Ascending aorta (tissue), 2 donors: ENCODE measurements around the gene PNKD. TPM values are rescaled to one million over a fixed set of nuclear protein-coding genes. Genes with fewer than 3 reads are reported as not detected.
A peak's percentile ranks its signal among the peaks of the same experiment; 100 is the strongest.

Source experiments
- DNase-seq, 2 donors: peaks; one replicate each; pipeline ENCODE4 v3.0.0-alpha.2; 2019; ENCODE audit warnings: low spot score in 2 of 2
- H3K27ac ChIP-seq, 2 donors: fragments of 200-600 bp; sonication (generic); one replicate each; pipeline ENCODE4 v1.5.1; 2016 to 2017; ENCODE audit warnings: mild to moderate bottlenecking in 1 of 2
- H3K27me3 ChIP-seq: fragments of 200-600 bp; sonication (generic); one replicate; pipeline ENCODE4 v1.5.1; 2017
- H3K36me3 ChIP-seq, 2 donors: fragments of 200-600 bp; sonication (generic); one replicate each; pipeline ENCODE4 v1.5.1; 2016
- H3K4me1 ChIP-seq, 2 donors: fragments of 200-600 bp; sonication (generic); one replicate each; pipeline ENCODE4 v1.5.1; 2016 to 2017; ENCODE audit warnings: mild to moderate bottlenecking in 1 of 2
- H3K4me3 ChIP-seq, 2 donors: fragments of 200-600 bp; sonication (generic); one replicate each; pipeline ENCODE4 v1.5.1; 2016 to 2017; ENCODE audit warnings: mild to moderate bottlenecking in 1 of 2
- H3K9me3 ChIP-seq, 2 donors: fragments of 200-600 bp; sonication (generic); one replicate each; pipeline ENCODE4 v1.5.1; 2016
- CTCF ChIP-seq, 3 experiments: fragments of 200-600 bp in 2 of 3; fragments of 450-650 bp in 1 of 3; sonication (generic) in 2 of 3; IDR thresholded peaks; one replicate each; pipeline ENCODE4 v1.5.1; 2016 to 2019; ENCODE audit warnings: antibody characterized with exemption in 3 of 3, mild to moderate bottlenecking in 1 of 3, moderate library complexity in 1 of 3
- intact Hi-C: fragments of 100-400 bp; cut with DNase I; formaldehyde crosslinking; loops from one replicate; pipeline ENCODE4 v1.15.1; 2023
- total RNA-seq: library from RNA; depleted of rRNA; stranded (reverse); fragments of >200 nt; gene quantifications from one replicate; pipeline ENCODE4 v1.1.0, GENCODE V29; 2016

PNKD gene
- total RNA-seq, 1 donor from 2014 or later = 45.8 TPM

- Histone ChIP-seq H3K4me3 (peak overlapping the region; percentile 48 to 68), H3K27ac (peak overlapping the region; percentile 98 to 99), H3K36me3 (peaks cover under 1 to 12% of the 10 kb centered on the region in 2 donors), H3K4me1 (peaks cover 44 to 70% of the 10 kb centered on the region in 2 donors), H3K9me3 (no peaks in the 10 kb centered on the region), H3K27me3 (no peaks in the 10 kb centered on the region)
- intact Hi-C loops = loop anchor here (1.0 to 5.0 kb wide), 3 partner anchors 15 to 280 kb away; partner anchors contain the start of genes CNOT9, CTDSP1 and USP37
- DNase-seq = peak; percentile 91 to 97
- no peak for TF ChIP-seq CTCF (IDR thresholded peaks at IDR 0.05)
Measured at GRCh38 chr2:218286570-218287459, 16.5 kb downstream of the PNKD start.

- H3K27ac ChIP-seq = peak overlapping the region; percentile 98 to 99
- no peaks in the 10 kb centered on the region for H3K36me3 ChIP-seq
- peak overlapping the region; percentile 73 to 88 for H3K4me3 ChIP-seq
- peaks cover 32 to 65% of the 10 kb centered on the region in 2 donors for H3K4me1 ChIP-seq
- no peaks in the 10 kb centered on the region for H3K9me3 ChIP-seq
- intact Hi-C loops = loop anchor here (5.0 kb wide), 1 partner anchor 278 kb away; the partner anchor contains the start of genes CNOT9 and USP37
- no peaks in the 10 kb centered on the region for H3K27me3 ChIP-seq
- no peak for DNase-seq
- TF ChIP-seq CTCF (IDR thresholded peaks at IDR 0.05) = no peak
Measured at GRCh38 chr2:218289639-218290315, 19.5 kb downstream of the PNKD start.

GRCh38 chr2:218290316-218291261 is 20.3 kb downstream of the PNKD start:
- Histone ChIP-seq H3K36me3 (no peaks in the 10 kb centered on the region), H3K4me1 (peaks cover 30 to 66% of the 10 kb centered on the region in 2 donors), H3K9me3 (no peaks in the 10 kb centered on the region), H3K27me3 (no peaks in the 10 kb centered on the region), H3K27ac (peak overlapping the region; percentile 98 to 99), H3K4me3 (peak overlapping the region; percentile 73 to 88)
- TF ChIP-seq CTCF (IDR thresholded peaks at IDR 0.05) = no peak
- no peak for DNase-seq
- intact Hi-C loops = no loop called here

GRCh38 chr2:218291318-218292047 is 21.2 kb downstream of the PNKD start:
- TF ChIP-seq CTCF (IDR thresholded peaks at IDR 0.05) = no peak
- no peaks in the 10 kb centered on the region for H3K36me3 ChIP-seq
- no peaks in the 10 kb centered on the region for H3K27me3 ChIP-seq
- DNase-seq = no peak
- intact Hi-C loops = loop anchor here (2.0 kb wide), 1 partner anchor 105 kb away; no protein-coding TSS in a partner anchor
- H3K9me3 ChIP-seq = no peaks in the 10 kb centered on the region
- H3K27ac ChIP-seq = peak overlapping the region; percentile 98 to 99
- peak overlapping the region; percentile 73 to 88 for H3K4me3 ChIP-seq
- H3K4me1 ChIP-seq = peaks cover 28 to 66% of the 10 kb centered on the region in 2 donors
